ENCODE measurements around the gene LIN37.
"Not testable (repeated sequence)": the region's sequence is repeated elsewhere in the genome, so short reads cannot be mapped to it uniquely, and the experiment has no call there.

The LIN37 gene

DNA sequence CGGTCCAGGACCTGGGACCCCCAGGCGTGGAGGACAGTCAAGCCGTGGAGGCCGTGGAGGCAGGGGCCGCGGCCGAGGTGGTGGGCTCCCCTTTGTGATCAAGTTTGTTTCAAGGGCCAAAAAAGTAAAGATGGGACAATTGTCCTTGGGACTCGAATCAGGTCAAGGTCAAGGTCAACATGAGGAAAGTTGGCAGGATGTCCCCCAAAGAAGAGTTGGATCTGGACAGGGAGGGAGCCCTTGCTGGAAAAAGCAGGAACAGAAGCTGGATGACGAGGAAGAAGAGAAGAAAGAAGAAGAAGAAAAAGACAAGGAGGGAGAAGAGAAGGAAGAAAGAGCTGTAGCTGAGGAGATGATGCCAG lies 28.2 kb upstream of the LIN37 start:
- DNase-seq = no peak

- no peak for DNase-seq
Observed at GRCh38 chr19:35720648-35721047, 27.7 kb upstream of the LIN37 start.

DNA sequence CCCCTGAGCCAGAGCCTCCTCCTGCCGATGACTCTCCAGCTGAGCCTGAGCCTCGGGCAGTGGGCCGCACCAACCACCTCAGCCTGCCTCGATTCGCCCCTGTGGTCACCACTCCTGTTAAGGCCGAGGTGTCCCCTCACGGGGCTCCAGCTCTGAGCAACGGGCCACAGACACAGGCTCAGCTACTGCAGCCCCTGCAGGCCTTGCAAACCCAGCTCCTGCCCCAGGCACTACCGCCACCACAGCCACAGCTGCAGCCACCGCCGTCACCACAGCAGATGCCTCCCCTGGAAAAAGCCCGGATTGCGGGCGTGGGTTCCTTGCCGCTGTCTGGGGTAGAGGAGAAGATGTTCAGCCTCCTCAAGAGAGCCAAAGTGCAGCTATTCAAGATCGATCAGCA lies 27.0 kb upstream of the LIN37 start:
- DNase-seq = no peak

DNA sequence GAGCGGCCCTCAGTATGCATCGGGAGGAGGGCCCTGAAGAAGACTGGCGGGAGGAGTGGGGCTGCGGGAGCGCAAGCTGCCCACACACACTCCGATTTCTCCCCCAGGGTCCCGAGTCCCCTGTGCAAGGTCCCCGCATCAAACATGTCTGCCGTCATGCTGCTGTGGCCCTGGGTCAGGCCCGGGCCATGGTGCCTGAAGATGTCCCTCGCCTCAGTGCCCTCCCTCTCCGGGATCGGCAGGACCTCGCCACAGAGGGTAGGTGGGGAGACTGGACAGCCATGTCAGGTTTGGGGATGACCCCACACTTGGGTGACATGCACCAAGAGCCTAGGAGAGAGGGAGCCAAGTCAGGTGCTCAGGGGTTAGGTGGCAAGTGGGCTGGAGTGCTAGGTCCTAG lies 25.9 kb upstream of the LIN37 start:
- no peak for DNase-seq

DNA sequence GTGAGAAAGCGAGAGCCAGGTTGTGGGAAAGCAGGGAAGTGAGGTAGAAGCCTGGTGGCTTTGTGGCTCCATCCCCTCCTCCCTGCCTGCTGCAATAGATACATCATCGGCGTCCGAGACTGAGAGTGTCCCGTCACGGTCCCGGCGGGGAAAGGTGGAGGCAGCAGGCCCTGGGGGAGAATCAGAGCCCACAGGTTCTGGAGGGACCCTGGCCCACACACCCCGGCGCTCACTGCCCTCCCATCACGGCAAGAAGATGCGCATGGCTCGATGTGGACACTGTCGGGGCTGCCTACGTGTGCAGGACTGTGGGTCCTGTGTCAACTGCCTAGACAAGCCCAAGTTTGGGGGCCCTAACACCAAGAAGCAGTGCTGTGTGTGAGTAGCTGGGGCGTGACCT lies 25.5 kb upstream of the LIN37 start:
- DNase-seq = no peak

DNA sequence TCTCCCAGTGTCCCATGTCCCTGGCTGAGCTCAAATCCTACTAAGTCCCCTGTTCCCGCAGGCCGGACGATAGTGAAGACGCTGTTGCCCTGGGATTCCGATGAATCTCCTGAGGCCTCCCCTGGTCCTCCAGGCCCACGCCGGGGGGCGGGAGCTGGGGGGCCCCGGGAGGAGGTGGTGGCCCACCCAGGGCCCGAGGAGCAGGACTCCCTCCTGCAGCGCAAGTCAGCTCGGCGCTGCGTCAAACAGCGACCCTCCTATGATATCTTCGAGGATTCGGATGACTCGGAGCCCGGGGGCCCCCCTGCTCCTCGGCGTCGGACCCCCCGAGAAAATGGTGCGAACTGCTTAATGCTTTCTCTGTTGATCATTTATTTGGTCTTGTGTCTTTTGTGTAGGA lies 24.7 kb upstream of the LIN37 start:
- DNase-seq = no peak

- DNase-seq = not testable (repeated sequence)
Observed at GRCh38 chr19:35724132-35724531, 24.2 kb upstream of the LIN37 start.

DNA sequence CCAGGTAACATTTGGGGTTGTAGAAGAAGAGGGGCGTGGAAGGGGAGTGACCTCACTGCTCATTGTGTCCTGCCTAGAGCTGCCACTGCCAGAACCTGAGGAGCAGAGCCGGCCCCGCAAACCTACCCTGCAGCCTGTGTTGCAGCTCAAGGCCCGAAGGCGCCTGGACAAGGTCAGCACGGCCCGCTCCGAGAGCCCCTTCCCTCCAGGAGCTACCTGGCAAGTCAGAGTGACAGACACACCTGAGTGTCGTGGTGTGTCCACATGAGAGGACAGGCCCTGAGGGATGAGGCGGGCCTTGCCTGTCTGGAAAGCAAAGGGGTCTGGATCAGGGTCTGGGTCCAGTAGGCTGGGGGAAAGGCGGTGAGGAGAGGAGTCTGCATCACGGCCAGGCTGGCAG lies 23.8 kb upstream of the LIN37 start:
- no peak for DNase-seq

DNA sequence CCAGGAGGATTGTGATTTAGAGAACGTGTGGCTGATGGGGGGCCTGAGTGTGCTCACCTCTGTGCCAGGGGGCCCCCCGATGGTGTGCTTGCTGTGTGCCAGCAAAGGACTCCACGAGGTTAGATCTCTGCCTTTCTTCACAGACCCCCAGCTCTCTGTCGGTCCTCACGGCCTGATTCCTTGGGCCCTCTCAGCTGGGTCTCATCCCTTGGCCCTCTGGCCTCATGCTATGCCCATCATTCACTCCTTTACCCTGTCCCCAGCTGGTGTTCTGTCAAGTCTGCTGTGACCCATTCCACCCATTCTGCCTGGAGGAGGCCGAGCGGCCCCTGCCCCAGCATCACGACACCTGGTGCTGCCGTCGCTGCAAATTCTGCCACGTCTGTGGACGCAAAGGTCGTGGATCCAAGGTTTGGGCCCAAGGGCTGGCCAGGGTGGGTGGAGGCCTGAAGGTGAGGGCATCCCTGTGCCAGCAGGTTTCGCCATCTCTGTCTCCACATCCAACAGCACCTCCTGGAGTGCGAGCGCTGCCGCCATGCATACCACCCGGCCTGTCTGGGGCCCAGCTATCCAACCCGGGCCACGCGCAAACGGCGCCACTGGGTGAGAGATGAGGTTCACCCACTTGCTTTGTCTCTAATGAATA lies 23.0 kb upstream of the LIN37 start:
- no peak for DNase-seq

DNA sequence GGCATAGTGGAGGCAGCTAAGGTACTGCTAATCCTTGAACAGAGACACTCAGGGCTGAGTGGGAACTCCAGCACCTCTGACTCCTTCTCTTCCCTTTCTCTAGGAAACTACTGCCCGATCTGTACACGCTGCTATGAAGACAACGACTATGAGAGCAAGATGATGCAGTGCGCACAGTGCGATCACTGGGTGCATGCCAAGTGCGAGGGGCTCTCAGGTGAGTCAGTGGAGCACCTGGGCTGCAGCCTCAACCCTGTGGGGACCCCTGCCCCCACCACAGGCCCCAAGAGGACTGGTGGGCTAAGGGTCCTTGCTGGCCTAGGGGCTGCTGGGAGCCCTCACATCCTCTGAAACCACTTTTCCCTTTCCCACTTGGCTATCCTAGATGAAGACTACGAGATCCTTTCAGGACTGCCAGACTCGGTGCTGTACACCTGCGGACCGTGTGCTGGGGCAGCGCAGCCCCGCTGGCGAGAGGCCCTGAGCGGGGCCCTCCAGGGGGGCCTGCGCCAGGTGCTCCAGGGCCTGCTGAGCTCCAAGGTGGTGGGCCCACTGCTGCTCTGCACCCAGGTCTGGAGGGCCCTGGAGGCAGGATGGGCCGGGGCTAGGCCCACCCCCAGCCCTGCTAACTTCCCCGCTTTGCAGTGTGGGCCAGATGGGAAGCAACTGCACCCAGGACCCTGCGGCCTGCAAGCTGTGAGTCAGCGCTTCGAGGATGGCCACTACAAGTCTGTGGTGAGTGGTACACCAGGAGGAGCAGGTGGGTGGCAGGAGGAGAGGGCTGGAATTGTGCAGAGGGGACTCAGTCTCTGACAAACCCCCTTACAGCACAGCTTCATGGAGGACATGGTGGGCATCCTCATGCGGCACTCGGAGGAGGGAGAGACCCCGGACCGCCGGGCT lies 21.1 kb upstream of the LIN37 start:
- DNase-seq = no peak

GRCh38 chr19:35727956-35728706 lies 20.2 kb upstream of the LIN37 start:
- DNase-seq = no peak

DNA sequence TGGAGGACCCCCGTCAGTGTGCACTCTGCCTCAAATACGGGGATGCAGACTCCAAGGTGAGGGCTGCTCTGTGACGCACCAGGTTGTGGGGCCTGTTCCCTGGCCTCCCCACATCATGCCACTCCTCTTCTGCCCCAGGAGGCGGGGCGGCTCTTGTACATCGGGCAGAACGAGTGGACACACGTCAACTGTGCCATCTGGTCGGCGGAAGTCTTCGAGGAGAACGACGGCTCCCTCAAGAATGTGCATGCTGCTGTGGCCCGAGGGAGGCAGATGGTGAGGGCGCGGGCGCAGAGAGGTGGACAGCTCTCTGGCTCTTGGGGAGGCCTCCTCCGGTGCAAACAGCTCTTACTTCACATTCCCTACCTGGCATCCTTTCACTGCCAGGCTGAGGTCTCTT lies 19.4 kb upstream of the LIN37 start:
- DNase-seq = no peak

DNA sequence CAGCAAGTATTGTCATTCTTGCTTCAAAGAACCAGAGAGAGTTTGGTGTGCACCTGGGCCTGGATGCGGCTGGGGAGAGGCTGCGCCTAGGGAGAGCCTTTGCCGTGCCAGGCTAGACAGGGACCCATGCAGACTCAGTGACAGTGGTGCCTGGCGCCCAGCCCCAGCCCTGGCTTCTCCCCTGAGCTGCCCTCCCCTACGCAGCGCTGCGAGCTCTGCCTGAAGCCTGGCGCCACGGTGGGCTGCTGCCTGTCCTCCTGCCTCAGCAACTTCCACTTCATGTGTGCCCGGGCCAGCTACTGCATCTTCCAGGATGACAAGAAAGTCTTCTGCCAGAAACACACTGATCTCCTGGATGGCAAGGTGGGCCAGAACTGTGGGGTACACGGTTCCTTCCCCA lies 18.6 kb upstream of the LIN37 start:
- DNase-seq = no peak

DNA sequence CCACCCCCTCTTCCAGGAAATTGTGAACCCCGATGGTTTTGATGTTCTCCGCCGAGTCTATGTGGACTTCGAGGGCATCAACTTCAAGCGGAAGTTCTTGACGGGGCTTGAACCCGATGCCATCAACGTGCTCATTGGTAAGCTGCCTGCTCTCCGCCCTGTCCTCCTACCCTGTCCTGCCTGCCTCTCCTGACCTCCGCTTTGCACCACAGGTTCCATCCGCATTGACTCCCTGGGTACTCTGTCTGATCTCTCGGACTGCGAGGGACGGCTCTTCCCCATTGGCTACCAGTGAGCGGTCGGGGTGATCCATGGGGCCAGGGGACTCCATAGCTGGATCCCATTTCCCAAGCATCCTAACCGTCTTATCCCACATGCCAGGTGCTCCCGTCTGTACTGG lies 18.1 kb upstream of the LIN37 start:
- no peak for DNase-seq

- no peak for DNase-seq
Observed at GRCh38 chr19:35731353-35731752, 17.0 kb upstream of the LIN37 start.

DNA sequence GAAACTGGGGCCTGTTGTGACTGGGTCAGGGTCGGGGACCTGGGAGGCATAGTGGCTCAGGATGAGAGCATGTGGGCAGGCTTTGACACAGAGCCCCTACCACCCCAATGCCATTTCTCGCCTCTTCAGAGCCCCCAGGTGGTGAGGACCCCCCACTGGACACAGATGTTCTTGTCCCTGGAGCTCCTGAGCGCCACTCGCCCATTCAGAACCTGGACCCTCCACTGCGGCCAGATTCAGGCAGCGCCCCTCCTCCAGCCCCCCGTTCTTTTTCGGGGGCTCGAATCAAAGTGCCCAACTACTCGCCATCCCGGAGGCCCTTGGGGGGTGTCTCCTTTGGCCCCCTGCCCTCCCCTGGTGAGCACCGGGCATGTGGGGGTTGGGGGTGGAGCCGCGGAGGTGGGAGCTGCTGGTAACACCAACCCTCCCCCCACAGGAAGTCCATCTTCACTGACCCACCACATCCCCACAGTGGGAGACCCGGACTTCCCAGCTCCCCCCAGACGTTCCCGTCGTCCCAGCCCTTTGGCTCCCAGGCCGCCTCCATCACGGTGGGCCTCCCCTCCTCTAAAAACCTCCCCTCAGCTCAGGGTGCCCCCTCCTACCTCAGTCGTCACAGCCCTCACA lies 16.5 kb upstream of the LIN37 start:
- no peak for DNase-seq

DNA sequence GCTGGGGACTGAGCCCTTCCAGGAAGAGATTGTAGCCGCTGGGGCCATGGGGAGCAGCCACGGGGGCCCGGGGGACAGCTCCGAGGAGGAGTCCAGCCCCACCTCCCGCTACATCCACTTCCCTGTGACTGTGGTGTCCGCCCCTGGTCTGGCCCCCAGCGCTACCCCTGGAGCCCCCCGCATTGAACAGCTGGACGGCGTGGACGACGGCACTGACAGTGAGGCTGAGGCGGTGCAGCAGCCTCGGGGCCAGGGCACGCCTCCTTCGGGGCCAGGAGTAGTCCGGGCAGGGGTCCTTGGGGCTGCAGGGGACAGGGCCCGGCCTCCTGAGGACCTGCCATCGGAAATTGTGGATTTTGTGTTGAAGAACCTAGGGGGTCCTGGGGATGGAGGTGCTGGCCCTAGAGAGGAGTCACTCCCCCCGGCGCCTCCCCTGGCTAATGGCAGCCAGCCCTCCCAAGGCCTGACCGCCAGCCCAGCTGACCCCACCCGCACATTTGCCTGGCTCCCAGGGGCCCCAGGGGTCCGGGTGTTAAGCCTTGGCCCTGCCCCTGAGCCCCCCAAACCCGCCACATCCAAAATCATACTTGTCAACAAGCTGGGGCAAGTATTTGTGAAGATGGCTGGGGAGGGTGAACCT lies 15.7 kb upstream of the LIN37 start:
- DNase-seq = no peak

DNA sequence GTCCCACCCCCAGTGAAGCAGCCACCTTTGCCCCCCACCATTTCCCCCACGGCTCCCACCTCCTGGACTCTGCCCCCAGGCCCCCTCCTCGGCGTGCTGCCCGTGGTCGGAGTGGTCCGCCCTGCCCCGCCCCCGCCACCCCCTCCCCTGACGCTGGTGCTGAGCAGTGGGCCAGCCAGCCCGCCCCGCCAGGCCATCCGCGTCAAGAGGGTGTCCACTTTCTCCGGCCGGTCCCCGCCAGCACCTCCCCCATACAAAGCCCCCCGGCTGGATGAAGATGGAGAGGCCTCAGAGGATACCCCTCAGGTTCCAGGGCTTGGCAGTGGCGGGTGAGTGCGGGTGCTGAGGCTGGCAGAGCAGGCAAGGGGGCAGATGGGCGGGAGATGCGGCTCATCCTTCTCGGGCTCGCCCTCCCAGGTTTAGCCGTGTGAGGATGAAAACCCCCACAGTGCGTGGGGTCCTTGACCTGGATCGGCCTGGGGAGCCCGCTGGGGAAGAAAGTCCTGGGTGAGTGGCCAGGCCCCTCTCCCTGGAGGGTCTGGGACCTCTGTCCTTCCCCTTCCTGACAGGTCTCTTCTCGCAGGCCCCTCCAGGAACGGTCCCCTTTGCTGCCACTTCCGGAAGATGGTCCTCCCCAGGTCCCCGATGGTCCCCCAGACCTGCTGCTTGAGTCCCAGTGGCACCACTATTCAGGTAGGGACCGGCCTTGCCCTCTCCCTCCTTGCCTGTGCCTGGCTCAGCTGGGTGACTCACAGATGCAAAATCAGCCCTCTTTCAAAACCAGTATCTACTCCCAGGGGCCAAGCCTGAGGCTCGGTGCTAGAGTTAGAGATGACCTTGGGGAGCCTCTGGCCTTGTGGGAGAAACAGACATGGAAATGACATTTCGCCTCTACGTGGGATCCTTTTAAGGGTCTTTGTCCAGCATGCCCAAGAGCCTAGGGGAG lies 14.9 kb upstream of the LIN37 start:
- no peak for DNase-seq

DNA sequence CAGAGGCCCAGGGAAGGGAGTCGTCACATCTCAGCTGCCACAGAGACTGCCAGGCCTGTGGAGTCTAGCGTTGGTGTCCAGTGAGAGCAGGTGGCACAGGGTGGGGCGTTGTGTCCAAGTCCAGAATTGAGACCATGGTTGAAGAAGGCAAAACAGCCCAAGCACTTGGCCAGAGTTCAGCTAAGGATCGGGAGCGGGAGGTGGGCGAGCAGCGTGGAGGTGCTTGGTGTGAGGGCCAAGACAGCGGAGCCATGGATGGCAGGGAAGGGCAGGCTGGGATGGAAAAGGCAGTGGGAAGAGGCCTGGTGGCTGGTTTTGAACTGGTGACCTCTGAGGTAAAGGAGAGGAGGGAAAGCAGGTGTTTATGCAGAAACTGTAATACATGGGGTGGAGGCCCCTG lies 14.1 kb upstream of the LIN37 start:
- no peak for DNase-seq

- DNase-seq = no peak
Observed at GRCh38 chr19:35734889-35735288, 13.5 kb upstream of the LIN37 start.

All from NCI-H146 (cell line).